ENCODE data around the gene C17orf75. TPM values are rescaled to one million over a fixed set of nuclear protein-coding genes. Genes with fewer than 3 reads are reported as not detected.

C17orf75 gene
- total RNA-seq, 1 donor from 2014 or later, result 31.6 TPM

GRCh38 chr17:32305049-32305448 is 36.9 kb downstream of the C17orf75 start:
- intact Hi-C loops (cut with micrococcal nuclease), result no loop called here

- intact Hi-C loops (cut with micrococcal nuclease), result no loop called here
These were observed 38.1 kb downstream of the C17orf75 start for GRCh38 chr17:32303781-32304288.

- intact Hi-C loops (cut with micrococcal nuclease), result no loop called here
These were observed 38.9 kb downstream of the C17orf75 start for GRCh38 chr17:32302860-32303649.

GRCh38 chr17:32302037-32302436 is 39.9 kb downstream of the C17orf75 start:
- intact Hi-C loops (cut with micrococcal nuclease), result no loop called here

- intact Hi-C loops (cut with micrococcal nuclease), result no loop called here
These were observed 42.3 kb downstream of the C17orf75 start for GRCh38 chr17:32299580-32300164.

GRCh38 chr17:32298721-32299579 is 43.0 kb downstream of the C17orf75 start:
- intact Hi-C loops (cut with micrococcal nuclease), result no loop called here

GRCh38 chr17:32298298-32298697 is 43.7 kb downstream of the C17orf75 start:
- intact Hi-C loops (cut with micrococcal nuclease), result no loop called here

- intact Hi-C loops (cut with micrococcal nuclease), result no loop called here
These were observed 44.1 kb downstream of the C17orf75 start for GRCh38 chr17:32297860-32298259.

- intact Hi-C loops (cut with micrococcal nuclease), result no loop called here
These were observed 44.5 kb downstream of the C17orf75 start for GRCh38 chr17:32297424-32297823.

GRCh38 chr17:32292094-32292493 is 49.9 kb downstream of the C17orf75 start:
- intact Hi-C loops (cut with micrococcal nuclease), result no loop called here

- intact Hi-C loops (cut with micrococcal nuclease), result no loop called here
These were observed 52.4 kb downstream of the C17orf75 start for GRCh38 chr17:32289471-32290070.

- intact Hi-C loops (cut with micrococcal nuclease), result no loop called here
These were observed 53.4 kb downstream of the C17orf75 start for GRCh38 chr17:32288615-32289014.

- intact Hi-C loops (cut with micrococcal nuclease), result no loop called here
These were observed 54.0 kb downstream of the C17orf75 start for GRCh38 chr17:32287804-32288511.

- intact Hi-C loops (cut with micrococcal nuclease), result no loop called here
These were observed 55.5 kb downstream of the C17orf75 start for GRCh38 chr17:32286518-32286900.

- intact Hi-C loops (cut with micrococcal nuclease), result no loop called here
These were observed 56.0 kb downstream of the C17orf75 start for GRCh38 chr17:32285746-32286517.

- intact Hi-C loops (cut with micrococcal nuclease), result no loop called here
These were observed 56.7 kb downstream of the C17orf75 start for GRCh38 chr17:32285306-32285705.

GRCh38 chr17:32283745-32284201 is 58.2 kb downstream of the C17orf75 start:
- intact Hi-C loops (cut with micrococcal nuclease), result no loop called here

- intact Hi-C loops (cut with micrococcal nuclease), result no loop called here
These were observed 60.9 kb downstream of the C17orf75 start for GRCh38 chr17:32281011-32281451.

GRCh38 chr17:32279891-32280716 is 61.9 kb downstream of the C17orf75 start:
- intact Hi-C loops (cut with micrococcal nuclease), result no loop called here

All from T-helper 1 cell treated with Interleukin-12 subunit alpha and Interleukin-12 subunit beta and Interleukin-4 antibody, amounts not matched to agents 30 ng/mL and 1 ng/mL, for 36 hours (primary cell).